Osteocyte (in vitro differentiated cells): Measurements from ENCODE around the gene ZNF837. TPM values are rescaled to one million over a fixed set of nuclear protein-coding genes. Genes with fewer than 3 reads are reported as not detected.

Source experiments
- DNase-seq: peaks from one replicate; pipeline ENCODE4 v3.0.0; 2021; ENCODE audit warnings: mixed read lengths; ENCODE audit not compliant: unreplicated experiment; ENCODE audit errors: extremely low spot score
- H3K27ac Mint-ChIP-seq: one replicate; pipeline ENCODE4 v1.8.0; 2021; ENCODE audit warnings: mild to moderate bottlenecking, mixed read lengths; ENCODE audit not compliant: unreplicated experiment
- H3K27me3 Mint-ChIP-seq: one replicate; pipeline ENCODE4 v1.8.0; 2021; ENCODE audit warnings: mixed read lengths; ENCODE audit not compliant: unreplicated experiment
- H3K36me3 Mint-ChIP-seq: one replicate; pipeline ENCODE4 v1.8.0; 2021; ENCODE audit warnings: mixed read lengths; ENCODE audit not compliant: unreplicated experiment
- H3K4me1 Mint-ChIP-seq: one replicate; pipeline ENCODE4 v1.8.0; 2021; ENCODE audit warnings: mixed read lengths; ENCODE audit not compliant: unreplicated experiment
- H3K4me3 Mint-ChIP-seq: one replicate; pipeline ENCODE4 v1.8.0; 2021; ENCODE audit warnings: mild to moderate bottlenecking, moderate library complexity, mixed read lengths; ENCODE audit not compliant: unreplicated experiment
- H3K9me3 Mint-ChIP-seq: one replicate; pipeline ENCODE4 v1.8.0; 2021; ENCODE audit warnings: mixed read lengths; ENCODE audit not compliant: unreplicated experiment
- CTCF ChIP-seq: fragments of 200-600 bp; sonication (generic); IDR thresholded peaks from 2 replicates; pipeline ENCODE4 v1.5.0; 2021; ENCODE audit warnings: antibody characterized with exemption, mild to moderate bottlenecking, moderate library complexity
- microRNA-seq: library from miRNA; unstranded; fragments of <30 nt; microRNA quantifications from one replicate; pipeline ENCODE4 v1.1.0, GENCODE V29; 2020; ENCODE audit not compliant: unreplicated experiment
- total RNA-seq: library from RNA; stranded (reverse); gene quantifications from 2 replicates; pipeline ENCODE4 v1.2.1, GENCODE V29; 2021

ZNF837 gene
- total RNA-seq, 1 donor from 2014 or later, result 3.0 TPM

GRCh38 chr19:58318297-58318696 lies 62.5 kb downstream of the ZNF837 start:
- H3K9me3 Mint-ChIP-seq, result no peaks in the 10 kb centered on the region
- no peaks in the 10 kb centered on the region for H3K4me1 Mint-ChIP-seq
- H3K27me3 Mint-ChIP-seq, result no peaks in the 10 kb centered on the region
- no peak overlapping the region for H3K27ac Mint-ChIP-seq
- no peak for TF ChIP-seq CTCF
- DNase-seq, result no peak
- H3K4me3 Mint-ChIP-seq, result no peak overlapping the region
- peaks cover 19% of the 10 kb centered on the region for H3K36me3 Mint-ChIP-seq

Small RNAs within 50 kb of the gene (microRNA-seq; reads per million reads assigned to microRNA genes)
- gene MIR4754, result not detected
- not detected for gene MIR6806

Other genes starting within 250 kb of the ZNF837 start
- gene ZNF329, start 230.2 kb downstream of the ZNF837 start, total RNA-seq, result 10.0 and 10.3 TPM in 2 replicates
- 14.6 and 17.2 TPM in 2 replicates for gene ZNF274, start 198.0 kb downstream of the ZNF837 start, total RNA-seq
- 25.2 and 25.7 TPM in 2 replicates for gene ZNF544, start 152.1 kb downstream of the ZNF837 start, total RNA-seq
- gene ZNF8, start 102.1 kb downstream of the ZNF837 start, total RNA-seq, result 10.7 and 10.9 TPM in 2 replicates
- gene ERVK3-1, start 75.7 kb downstream of the ZNF837 start, total RNA-seq, result 28.7 and 36.2 TPM in 2 replicates
- 3.7 and 4.1 TPM in 2 replicates for gene ZSCAN22, start 54.0 kb downstream of the ZNF837 start, total RNA-seq
- 39.8 and 40.0 TPM in 2 replicates for gene A1BG, start 27.5 kb downstream of the ZNF837 start, total RNA-seq
- gene ZNF497, start 18.3 kb downstream of the ZNF837 start, total RNA-seq, result 1.4 and 2.7 TPM in 2 replicates
- gene RPS5, start 6.2 kb upstream of the ZNF837 start, total RNA-seq, result 933 and 942 TPM in 2 replicates
- gene RNF225, start 14.6 kb upstream of the ZNF837 start, total RNA-seq, result not detected in 2 replicates
- 11.8 and 12.1 TPM in 2 replicates for gene ZNF584, start 27.6 kb upstream of the ZNF837 start, total RNA-seq
- gene ZNF132, start 59.1 kb upstream of the ZNF837 start, total RNA-seq, result 0.71 and 1.2 TPM in 2 replicates
- gene ZNF324B, start 70.6 kb upstream of the ZNF837 start, total RNA-seq, result 7.4 and 8.2 TPM in 2 replicates
- 12.9 and 14.8 TPM in 2 replicates for gene ZNF324, start 86.0 kb upstream of the ZNF837 start, total RNA-seq
- gene ZNF446, start 95.3 kb upstream of the ZNF837 start, total RNA-seq, result 15.5 and 15.9 TPM in 2 replicates
- gene SLC27A5, start 131.0 kb upstream of the ZNF837 start, total RNA-seq, result 7.5 and 8.8 TPM in 2 replicates
- 16.7 and 17.2 TPM in 2 replicates for gene ZBTB45, start 138.8 kb upstream of the ZNF837 start, total RNA-seq
- 333 and 354 TPM in 2 replicates for gene TRIM28, start 163.0 kb upstream of the ZNF837 start, total RNA-seq
- 130 and 132 TPM in 2 replicates for gene CHMP2A, start 174.1 kb upstream of the ZNF837 start, total RNA-seq
- 76.2 and 78.3 TPM in 2 replicates for gene UBE2M, start 177.6 kb upstream of the ZNF837 start, total RNA-seq
- gene MZF1, start 192.3 kb upstream of the ZNF837 start, total RNA-seq, result 25.3 and 30.9 TPM in 2 replicates